ENCODE data around the gene OR3A3. TPM values are rescaled to one million over a fixed set of nuclear protein-coding genes. Genes with fewer than 3 reads are reported as not detected.
"Not testable (repeated sequence)": the region's sequence is repeated elsewhere in the genome, so short reads cannot be mapped to it uniquely, and the experiment has no call there.

The OR3A3 gene
- total and polyA plus RNA-seq, 2 experiments from 2014 or later = not detected

DNA sequence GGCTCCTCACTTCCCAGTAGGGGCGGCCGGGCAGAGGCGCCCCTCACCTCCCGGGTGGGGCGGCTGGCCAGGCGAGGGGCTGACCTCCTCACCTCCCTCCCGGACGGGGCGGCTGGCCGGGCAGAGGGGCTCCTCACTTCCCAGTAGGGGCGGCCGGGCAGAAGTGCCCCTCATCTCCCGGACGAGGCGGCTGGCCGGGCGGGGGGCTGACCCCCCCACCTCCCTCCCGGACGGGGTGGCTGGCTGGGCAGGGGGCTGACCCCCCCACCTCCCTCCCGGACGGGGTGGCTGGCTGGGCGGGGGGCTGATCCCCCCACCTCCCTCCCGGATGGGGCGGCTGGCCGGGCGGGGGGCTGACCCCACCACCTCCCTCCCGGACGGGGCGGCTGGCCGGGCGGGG is 40.0 kb upstream of the OR3A3 start:
- H3K4me1 Mint-ChIP-seq; H3K4me3 ChIP-seq; H3K9me2 ChIP-seq (ENCODE audit: insufficient read depth); H3F3A ChIP-seq (replicated peaks; ENCODE audit: low read depth); H3K27me3 Mint-ChIP-seq (ENCODE audit: insufficient read depth, low read depth, poor library complexity); H3K27ac ChIP-seq (ENCODE audit: low read depth); H3K4me2 ChIP-seq; H3K4me1 ChIP-seq (ENCODE audit: insufficient read depth); ATAC-seq; H2AFZ ChIP-seq; H3K27ac Mint-ChIP-seq; DNase-seq (ENCODE audit: low spot score); H4K20me1 ChIP-seq (replicated peaks; ENCODE audit: insufficient read depth); H3K4me3 Mint-ChIP-seq; H3K36me3 ChIP-seq (ENCODE audit: insufficient read depth); H3K79me2 ChIP-seq (replicated peaks; ENCODE audit: insufficient read depth); H3K27me3 ChIP-seq (ENCODE audit: insufficient read depth): not testable (repeated sequence)
- peaks cover 78% of the 10 kb centered on the region for H3K9me3 Mint-ChIP-seq
- peaks cover 15% of the 10 kb centered on the region; the same call in 2 of the 3 replicates for H3K36me3 Mint-ChIP-seq (ENCODE audit: low read depth)

DNA sequence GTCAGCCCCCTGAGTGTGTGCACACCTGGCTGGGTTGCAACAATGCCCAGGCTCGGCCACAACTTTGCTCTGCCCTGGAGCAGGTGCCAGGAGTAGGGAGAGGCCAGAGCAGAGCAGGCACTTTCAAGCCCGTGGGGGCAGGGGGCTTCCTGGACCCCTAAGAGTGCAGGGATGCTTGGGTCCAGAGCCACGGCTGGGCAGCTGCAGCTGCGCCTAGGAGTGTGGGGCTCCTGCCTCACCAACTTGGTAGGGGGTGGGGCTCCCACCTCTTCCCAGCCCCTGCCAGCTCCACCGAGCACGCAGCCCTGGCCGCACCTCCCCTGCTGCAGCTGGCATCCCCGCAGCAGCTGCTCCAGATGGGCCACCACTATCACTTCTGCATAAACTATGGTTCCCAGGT is 32.8 kb upstream of the OR3A3 start:
- ATAC-seq (no peak), DNase-seq (ENCODE audit: low spot score) (no peak)
- no peaks in the 10 kb centered on the region for H3F3A ChIP-seq (replicated peaks; ENCODE audit: low read depth)
- H3K4me2 ChIP-seq = no peak overlapping the region
- no peak overlapping the region for H2AFZ ChIP-seq
- H3K4me1 ChIP-seq (ENCODE audit: insufficient read depth) = no peaks in the 10 kb centered on the region
- H3K27ac ChIP-seq (ENCODE audit: low read depth) = no peak overlapping the region
- H3K79me2 ChIP-seq (replicated peaks; ENCODE audit: insufficient read depth) = no peaks in the 10 kb centered on the region
- Mint-ChIP-seq H3K9me3 (peaks cover 69% of the 10 kb centered on the region), H3K27ac (no peak overlapping the region), H3K27me3 (ENCODE audit: insufficient read depth, low read depth, poor library complexity) (peaks cover 4% of the 10 kb centered on the region), H3K4me1 (no peaks in the 10 kb centered on the region; the same call in 2 of the 3 replicates), H3K36me3 (ENCODE audit: low read depth) (peaks cover 20% of the 10 kb centered on the region), H3K4me3 (no peak overlapping the region)
- no peaks in the 10 kb centered on the region for H3K27me3 ChIP-seq (ENCODE audit: insufficient read depth)
- no peaks in the 10 kb centered on the region for H3K9me2 ChIP-seq (ENCODE audit: insufficient read depth)
- H3K4me3 ChIP-seq = no peak overlapping the region
- no peaks in the 10 kb centered on the region for H4K20me1 ChIP-seq (replicated peaks; ENCODE audit: insufficient read depth)
- no peaks in the 10 kb centered on the region for H3K36me3 ChIP-seq (ENCODE audit: insufficient read depth)
- TF ChIP-seq ZNF462 (CRISPR knock-in tag; IDR thresholded peaks at IDR 0.05) (no peak), POLR2AphosphoS5 (IDR thresholded peaks at IDR 0.05; ENCODE audit: low read depth) (no peak), ZNF331 (CRISPR knock-in tag; IDR thresholded peaks at IDR 0.05; ENCODE audit: low read depth) (no peak)

Measured in GM23338 (cell line).